Measurements from ENCODE around the gene FAAP20.
"Not testable (repeated sequence)": the region's sequence is repeated elsewhere in the genome, so short reads cannot be mapped to it uniquely, and the experiment has no call there.

Gene FAAP20

GRCh38 chr1:2154022-2154421 is 40.5 kb downstream of the FAAP20 start:
- no peak for DNase-seq

- no peak for DNase-seq
Observed at GRCh38 chr1:2152954-2153353, 41.6 kb downstream of the FAAP20 start.

GRCh38 chr1:2151911-2152310 is 42.7 kb downstream of the FAAP20 start:
- no peak for DNase-seq

- no peak for DNase-seq
Observed at GRCh38 chr1:2151252-2151651, 43.3 kb downstream of the FAAP20 start.

- DNase-seq = no peak
Observed at GRCh38 chr1:2150801-2151200, 43.8 kb downstream of the FAAP20 start.

GRCh38 chr1:2148691-2149090 is 45.9 kb downstream of the FAAP20 start:
- DNase-seq = peak; percentile 42

GRCh38 chr1:2147869-2148268 is 46.7 kb downstream of the FAAP20 start:
- DNase-seq = not testable (repeated sequence)

- no peak for DNase-seq
Observed at GRCh38 chr1:2146836-2147517, 47.6 kb downstream of the FAAP20 start.

GRCh38 chr1:2145946-2146835 is 48.4 kb downstream of the FAAP20 start:
- no peak for DNase-seq

- DNase-seq = no peak
Observed at GRCh38 chr1:2144501-2145090, 50.0 kb downstream of the FAAP20 start.

GRCh38 chr1:2143814-2144500 is 50.6 kb downstream of the FAAP20 start:
- no peak for DNase-seq

GRCh38 chr1:2141025-2141424 is 53.5 kb downstream of the FAAP20 start:
- no peak for DNase-seq

Measured in stimulated activated CD4-positive, alpha-beta T cell treated with anti-CD3 and anti-CD28 coated beads, Interleukin-1b, Interleukin-23, amount 100 ng/mL, for 48 hours (primary cell).